ENCODE results near the gene FUNDC2.

GRCh38 chrX:155009994-155010472 is 16.6 kb upstream of the FUNDC2 start:
- TF ChIP-seq, protein P1, sequence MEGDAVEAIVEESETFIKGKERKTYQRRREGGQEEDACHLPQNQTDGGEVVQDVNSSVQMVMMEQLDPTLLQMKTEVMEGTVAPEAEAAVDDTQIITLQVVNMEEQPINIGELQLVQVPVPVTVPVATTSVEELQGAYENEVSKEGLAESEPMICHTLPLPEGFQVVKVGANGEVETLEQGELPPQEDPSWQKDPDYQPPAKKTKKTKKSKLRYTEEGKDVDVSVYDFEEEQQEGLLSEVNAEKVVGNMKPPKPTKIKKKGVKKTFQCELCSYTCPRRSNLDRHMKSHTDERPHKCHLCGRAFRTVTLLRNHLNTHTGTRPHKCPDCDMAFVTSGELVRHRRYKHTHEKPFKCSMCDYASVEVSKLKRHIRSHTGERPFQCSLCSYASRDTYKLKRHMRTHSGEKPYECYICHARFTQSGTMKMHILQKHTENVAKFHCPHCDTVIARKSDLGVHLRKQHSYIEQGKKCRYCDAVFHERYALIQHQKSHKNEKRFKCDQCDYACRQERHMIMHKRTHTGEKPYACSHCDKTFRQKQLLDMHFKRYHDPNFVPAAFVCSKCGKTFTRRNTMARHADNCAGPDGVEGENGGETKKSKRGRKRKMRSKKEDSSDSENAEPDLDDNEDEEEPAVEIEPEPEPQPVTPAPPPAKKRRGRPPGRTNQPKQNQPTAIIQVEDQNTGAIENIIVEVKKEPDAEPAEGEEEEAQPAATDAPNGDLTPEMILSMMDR (IDR thresholded peaks at IDR 0.05) = no peak
- no peak for TF ChIP-seq POLR2AphosphoS5 (IDR thresholded peaks at IDR 0.05)
- no peak for TF ChIP-seq POLR2A (IDR thresholded peaks at IDR 0.05)
- no peak for TF ChIP-seq EP300 (IDR thresholded peaks at IDR 0.05)
